ENCODE data around the gene SERPINB6. TPM values are rescaled to one million over a fixed set of nuclear protein-coding genes. Genes with fewer than 3 reads are reported as not detected.

SERPINB6 gene
- total RNA-seq, 1 experiment from 2014 or later, result 169 TPM

DNA sequence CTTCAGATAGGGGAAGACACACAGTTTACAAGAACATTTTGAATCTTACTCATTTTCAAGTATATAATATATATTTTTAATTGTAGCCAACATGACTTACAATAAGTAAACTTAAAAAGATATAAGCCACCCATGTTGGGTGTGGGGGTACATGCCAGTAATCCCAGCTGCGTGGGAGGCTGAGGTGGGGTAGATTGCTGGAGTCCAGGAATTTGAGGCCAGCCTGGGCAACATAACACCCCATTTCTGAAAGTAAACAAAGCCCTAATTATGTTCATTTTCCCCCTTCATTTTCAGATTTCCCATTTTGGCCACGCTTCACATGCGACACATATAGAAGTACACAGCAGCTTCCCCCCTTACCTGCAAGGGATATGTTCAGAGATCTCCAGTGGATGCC lies 30.5 kb downstream of the SERPINB6 start:
- CTCF ChIA-PET, result no interaction called here
- intact Hi-C loops (cut with micrococcal nuclease; ENCODE audit: unreplicated experiment), result loop anchor here (2.0 kb wide), 1 partner anchor 48 kb away; no protein-coding TSS in a partner anchor
- Histone ChIP-seq H3K27ac (no peak overlapping the region), H2AFZ (no peak overlapping the region), H3K27me3 (ENCODE audit: insufficient read depth, low read depth) (no peaks in the 10 kb centered on the region), H3K4me3 (no peak overlapping the region), H3K36me3 (ENCODE audit: low read depth) (no peaks in the 10 kb centered on the region), H3K9me2 (ENCODE audit: insufficient read depth) (no peaks in the 10 kb centered on the region), H3F3A (ENCODE audit: insufficient read depth, low read depth) (no peaks in the 10 kb centered on the region), H3K9me3 (ENCODE audit: insufficient read depth, low read depth) (no peaks in the 10 kb centered on the region), H3K4me1 (replicated peaks; ENCODE audit: insufficient read depth) (no peaks in the 10 kb centered on the region), H3K79me2 (ENCODE audit: low read depth) (no peaks in the 10 kb centered on the region), H4K20me1 (ENCODE audit: insufficient read depth) (no peaks in the 10 kb centered on the region), H3K4me2 (no peak overlapping the region)
- no peak for TF ChIP-seq EZH2 (IDR thresholded peaks at IDR 0.05; ENCODE audit: low read depth)
- TF ChIP-seq, protein P1, sequence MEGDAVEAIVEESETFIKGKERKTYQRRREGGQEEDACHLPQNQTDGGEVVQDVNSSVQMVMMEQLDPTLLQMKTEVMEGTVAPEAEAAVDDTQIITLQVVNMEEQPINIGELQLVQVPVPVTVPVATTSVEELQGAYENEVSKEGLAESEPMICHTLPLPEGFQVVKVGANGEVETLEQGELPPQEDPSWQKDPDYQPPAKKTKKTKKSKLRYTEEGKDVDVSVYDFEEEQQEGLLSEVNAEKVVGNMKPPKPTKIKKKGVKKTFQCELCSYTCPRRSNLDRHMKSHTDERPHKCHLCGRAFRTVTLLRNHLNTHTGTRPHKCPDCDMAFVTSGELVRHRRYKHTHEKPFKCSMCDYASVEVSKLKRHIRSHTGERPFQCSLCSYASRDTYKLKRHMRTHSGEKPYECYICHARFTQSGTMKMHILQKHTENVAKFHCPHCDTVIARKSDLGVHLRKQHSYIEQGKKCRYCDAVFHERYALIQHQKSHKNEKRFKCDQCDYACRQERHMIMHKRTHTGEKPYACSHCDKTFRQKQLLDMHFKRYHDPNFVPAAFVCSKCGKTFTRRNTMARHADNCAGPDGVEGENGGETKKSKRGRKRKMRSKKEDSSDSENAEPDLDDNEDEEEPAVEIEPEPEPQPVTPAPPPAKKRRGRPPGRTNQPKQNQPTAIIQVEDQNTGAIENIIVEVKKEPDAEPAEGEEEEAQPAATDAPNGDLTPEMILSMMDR (conservative IDR thresholded peaks at IDR 0.05), result no peak
- POLR2A ChIA-PET (ENCODE audit: unreplicated experiment), result interaction anchor here (0.6 to 0.7 kb wide), 2 partner anchors 49 to 69 kb away, joined by 5 read pairs; no protein-coding TSS in a partner anchor
- no peak for DNase-seq
- BruUV-seq (replicated peaks), result no TSS peak

DNA sequence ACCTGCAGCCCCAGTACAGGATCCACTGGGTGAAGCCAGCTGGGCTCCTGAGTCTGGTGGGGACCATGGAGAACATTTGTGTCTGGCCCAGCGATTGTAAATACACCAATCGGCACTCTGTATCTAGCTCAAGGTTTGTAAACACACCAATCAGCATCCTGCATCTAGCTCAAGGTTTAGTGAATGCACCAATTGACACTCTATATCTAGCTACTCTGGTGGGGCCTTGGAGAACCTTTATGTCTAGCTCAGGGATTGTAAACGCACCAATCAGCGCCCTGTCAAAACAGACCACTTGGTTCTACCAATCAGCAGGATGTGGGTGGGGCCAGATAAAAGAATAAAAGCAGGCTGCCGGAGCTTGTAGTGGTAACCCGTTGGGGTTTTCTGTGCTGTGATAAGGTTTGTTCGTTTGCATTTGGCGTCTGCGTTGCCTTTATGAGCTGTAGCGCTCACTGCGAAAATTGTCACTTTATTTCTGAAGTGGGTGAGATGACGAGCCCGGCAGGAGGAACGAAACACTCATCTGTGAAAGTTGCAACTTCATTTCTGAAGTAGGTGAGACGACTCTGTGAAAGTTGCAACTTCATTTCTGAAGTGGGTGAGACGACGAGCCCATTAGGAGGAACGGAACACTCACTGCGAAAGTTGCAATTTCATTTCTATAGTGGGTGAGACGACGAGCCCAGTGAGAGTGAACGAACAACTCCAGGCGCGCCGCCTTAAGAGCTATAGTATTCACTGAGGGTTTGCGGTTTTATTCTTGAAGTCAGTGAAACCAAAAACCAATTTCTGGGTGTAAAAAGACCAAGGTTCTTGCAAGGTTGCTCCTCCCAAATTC lies 31.1 kb downstream of the SERPINB6 start:
- TF ChIP-seq, protein P1 (conservative IDR thresholded peaks at IDR 0.05), result no peak
- TF ChIP-seq EZH2 (IDR thresholded peaks at IDR 0.05; ENCODE audit: low read depth), result no peak
- Histone ChIP-seq H2AFZ (no peak overlapping the region), H3K79me2 (ENCODE audit: low read depth) (no peaks in the 10 kb centered on the region), H3K4me2 (no peak overlapping the region), H3F3A (ENCODE audit: insufficient read depth, low read depth) (no peaks in the 10 kb centered on the region), H3K27me3 (ENCODE audit: insufficient read depth, low read depth) (no peaks in the 10 kb centered on the region), H3K27ac (no peak overlapping the region), H3K4me1 (replicated peaks; ENCODE audit: insufficient read depth) (no peaks in the 10 kb centered on the region), H3K4me3 (no peak overlapping the region), H3K36me3 (ENCODE audit: low read depth) (no peaks in the 10 kb centered on the region), H3K9me3 (ENCODE audit: insufficient read depth, low read depth) (no peaks in the 10 kb centered on the region), H3K9me2 (ENCODE audit: insufficient read depth) (no peaks in the 10 kb centered on the region), H4K20me1 (ENCODE audit: insufficient read depth) (no peaks in the 10 kb centered on the region)
- TSS peak; percentile 99 for BruUV-seq (replicated peaks)
- intact Hi-C loops (cut with micrococcal nuclease; ENCODE audit: unreplicated experiment), result loop anchor here (2.0 kb wide), 1 partner anchor 49 kb away; no protein-coding TSS in a partner anchor
- POLR2A ChIA-PET (ENCODE audit: unreplicated experiment), result interaction anchor here (0.5 to 0.7 kb wide), 4 partner anchors 26 to 156 kb away, joined by 5 to 27 read pairs (median 8); no protein-coding TSS in a partner anchor
- CTCF ChIA-PET, result interaction anchor here (1.0 kb wide), 1 partner anchor 94 kb away, joined by 3 read pairs; no protein-coding TSS in a partner anchor
- no peak for DNase-seq

DNA sequence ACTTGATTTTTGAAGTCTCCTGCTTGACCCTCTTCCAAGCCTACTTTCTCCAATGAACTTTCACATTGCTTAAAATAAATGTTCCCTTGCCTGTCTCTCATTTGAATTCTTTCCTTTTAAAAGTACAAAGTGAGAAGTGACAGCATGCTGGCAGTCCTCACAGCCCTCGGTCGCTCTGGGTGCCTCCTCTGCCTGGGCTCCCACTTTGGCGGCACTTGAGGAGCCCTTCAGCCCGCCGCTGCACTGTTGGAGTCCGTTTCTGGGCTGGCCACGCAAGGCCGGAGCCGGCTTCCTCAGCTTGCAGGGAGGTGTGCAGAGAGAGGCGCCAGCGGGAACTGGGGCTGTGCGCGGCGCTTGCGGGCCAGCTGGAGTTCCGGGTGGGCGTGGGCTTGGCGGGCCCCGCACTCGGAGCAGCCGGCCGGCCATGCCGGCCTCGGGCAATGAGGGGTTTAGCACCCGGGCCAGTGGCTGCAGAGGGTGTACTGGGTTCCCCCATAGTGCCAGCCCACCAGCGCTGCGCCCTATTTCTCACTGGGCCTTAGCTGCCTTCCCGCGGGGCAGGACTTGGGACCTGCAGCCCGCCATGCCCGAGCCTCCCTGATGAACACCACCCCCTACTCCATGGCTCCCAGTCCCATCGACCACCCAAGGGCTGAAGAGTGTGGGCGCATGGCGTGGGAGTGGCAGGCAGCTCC lies 31.9 kb downstream of the SERPINB6 start:
- Histone ChIP-seq H3K36me3 (ENCODE audit: low read depth) (no peaks in the 10 kb centered on the region), H3K4me3 (no peak overlapping the region), H2AFZ (no peak overlapping the region), H3K4me1 (replicated peaks; ENCODE audit: insufficient read depth) (no peaks in the 10 kb centered on the region), H3K9me3 (ENCODE audit: insufficient read depth, low read depth) (no peaks in the 10 kb centered on the region), H3K27ac (no peak overlapping the region), H4K20me1 (ENCODE audit: insufficient read depth) (no peaks in the 10 kb centered on the region), H3K4me2 (no peak overlapping the region), H3F3A (ENCODE audit: insufficient read depth, low read depth) (no peaks in the 10 kb centered on the region), H3K79me2 (ENCODE audit: low read depth) (no peaks in the 10 kb centered on the region), H3K9me2 (ENCODE audit: insufficient read depth) (no peaks in the 10 kb centered on the region), H3K27me3 (ENCODE audit: insufficient read depth, low read depth) (no peaks in the 10 kb centered on the region)
- POLR2A ChIA-PET (ENCODE audit: unreplicated experiment), result interaction anchor here (0.5 to 0.6 kb wide), 2 partner anchors 25 to 156 kb away, joined by 10 to 27 read pairs; no protein-coding TSS in a partner anchor
- no TSS peak for BruUV-seq (replicated peaks)
- CTCF ChIA-PET, result interaction anchor here (1.0 kb wide), 1 partner anchor 93 kb away, joined by 3 read pairs; no protein-coding TSS in a partner anchor
- intact Hi-C loops (cut with micrococcal nuclease; ENCODE audit: unreplicated experiment), result loop anchor here (2.0 kb wide), 1 partner anchor 49 kb away; no protein-coding TSS in a partner anchor
- no peak for DNase-seq
- TF ChIP-seq, protein P1 (conservative IDR thresholded peaks at IDR 0.05), result no peak
- no peak for TF ChIP-seq EZH2 (IDR thresholded peaks at IDR 0.05; ENCODE audit: low read depth)
